MM.1S (cell line): ENCODE results near the gene TARBP1.

Experiments used
- DNase-seq: peaks from one replicate; pipeline ENCODE4 v3.0.0-alpha.2; 2015
- H2AFZ ChIP-seq: fragments of 300-600 bp; sonication (generic); 2 replicates; pipeline ENCODE4 v1.6.0; 2016; ENCODE audit warnings: antibody characterized with exemption, low read length
- H3F3A ChIP-seq: fragments of 300-600 bp; sonication (generic); 2 replicates; pipeline ENCODE4 v1.6.1; 2016; ENCODE audit warnings: mild to moderate bottlenecking, antibody characterized with exemption, low read length, moderate library complexity, mixed read lengths; ENCODE audit not compliant: insufficient read depth
- H3K27ac ChIP-seq: fragments of 300-600 bp; sonication (generic); 2 replicates; pipeline ENCODE4 v1.5.1; 2016; ENCODE audit warnings: mild to moderate bottlenecking, low read length
- H3K27me3 ChIP-seq: fragments of 300-600 bp; sonication (generic); replicated peaks from 2 replicates; pipeline ENCODE4 v1.6.0; 2016; ENCODE audit warnings: low read length; ENCODE audit not compliant: insufficient read depth
- H3K36me3 ChIP-seq: fragments of 300-600 bp; sonication (generic); replicated peaks from 2 replicates; pipeline ENCODE4 v1.6.1; 2016; ENCODE audit warnings: mild to moderate bottlenecking, low read length, mixed read lengths; ENCODE audit not compliant: insufficient read depth
- H3K4me1 ChIP-seq: fragments of 300-600 bp; sonication (generic); 2 replicates; pipeline ENCODE4 v1.6.1; 2016; ENCODE audit warnings: low read length, mixed read lengths
- H3K4me2 ChIP-seq: fragments of 300-600 bp; sonication (generic); 2 replicates; pipeline ENCODE4 v1.6.0; 2016; ENCODE audit warnings: low read depth, low read length
- H3K4me3 ChIP-seq: fragments of 300-600 bp; sonication (generic); 2 replicates; pipeline ENCODE4 v1.5.1; 2016; ENCODE audit warnings: low read length, mixed read lengths
- H3K79me2 ChIP-seq: fragments of 300-600 bp; sonication (generic); 2 replicates; pipeline ENCODE4 v1.6.1; 2016; ENCODE audit warnings: mixed run types, low read length, mixed read lengths
- H3K9ac ChIP-seq: fragments of 300-600 bp; sonication (generic); 2 replicates; pipeline ENCODE4 v1.6.1; 2016; ENCODE audit warnings: low read length, mixed read lengths
- H3K9me2 ChIP-seq: fragments of 300-600 bp; sonication (generic); replicated peaks from 2 replicates; pipeline ENCODE4 v1.6.1; 2016; ENCODE audit warnings: mild to moderate bottlenecking, low read length, mixed read lengths; ENCODE audit not compliant: insufficient read depth
- H3K9me3 ChIP-seq: fragments of 300-600 bp; sonication (generic); replicated peaks from 2 replicates; pipeline ENCODE4 v1.6.1; 2016; ENCODE audit warnings: mild to moderate bottlenecking, low read length, mixed read lengths; ENCODE audit not compliant: insufficient read depth
- H4K20me1 ChIP-seq: fragments of 300-600 bp; sonication (generic); 2 replicates; pipeline ENCODE4 v1.6.1; 2016; ENCODE audit warnings: mild to moderate bottlenecking, low read length, moderate library complexity, mixed read lengths; ENCODE audit not compliant: insufficient read depth
- CTCF ChIP-seq: fragments of 300-600 bp; sonication (generic); IDR thresholded peaks from 2 replicates; pipeline ENCODE4 v1.5.1; 2016; ENCODE audit warnings: antibody characterized with exemption, low read length, mixed read lengths
- EZH2 ChIP-seq: fragments of 300-600 bp; sonication (generic); optimal IDR thresholded peaks from 2 replicates; pipeline ENCODE3; 2017; ENCODE audit warnings: low read depth, mild to moderate bottlenecking, antibody characterized with exemption, low read length, mixed read lengths
- EZH2phosphoT487 ChIP-seq: fragments of 300-600 bp; sonication (generic); IDR thresholded peaks from 2 replicates; pipeline ENCODE4 v1.6.1; 2018; ENCODE audit warnings: antibody characterized with exemption, low read length

The TARBP1 gene

GRCh38 chr1:234486858-234487840, 8.2 kb upstream of the TARBP1 start:
- DNase-seq, result peak; percentile 51
- no peak overlapping the region for H3K27ac ChIP-seq
- H3K9ac ChIP-seq, result no peak overlapping the region
- no peak overlapping the region for H3K4me2 ChIP-seq
- H3K36me3 ChIP-seq, result no peaks in the 10 kb centered on the region
- H3K9me3 ChIP-seq, result no peaks in the 10 kb centered on the region
- H3K79me2 ChIP-seq, result no peaks in the 10 kb centered on the region
- H3K4me3 ChIP-seq, result no peak overlapping the region
- 0 out of 2 replicates have a peak, but pooled peaks cover 9% of the 10 kb centered on the region for H3K27me3 ChIP-seq
- no peak overlapping the region for H2AFZ ChIP-seq
- no peaks in the 10 kb centered on the region for H3F3A ChIP-seq
- H4K20me1 ChIP-seq, result no peaks in the 10 kb centered on the region
- H3K9me2 ChIP-seq, result no peaks in the 10 kb centered on the region
- H3K4me1 ChIP-seq, result peaks cover 24% of the 10 kb centered on the region
- TF ChIP-seq EZH2phosphoT487 (no peak), CTCF (peak; percentile 73), EZH2 (no peak)

GRCh38 chr1:234484991-234485739, 6.2 kb upstream of the TARBP1 start:
- Histone ChIP-seq H3F3A (no peaks in the 10 kb centered on the region), H2AFZ (no peak overlapping the region), H3K9ac (no peak overlapping the region), H3K4me1 (peaks cover 24% of the 10 kb centered on the region), H3K9me3 (no peaks in the 10 kb centered on the region), H3K36me3 (no peaks in the 10 kb centered on the region), H3K79me2 (no peaks in the 10 kb centered on the region), H3K4me2 (no peak overlapping the region), H3K4me3 (no peak overlapping the region), H3K9me2 (no peaks in the 10 kb centered on the region), H3K27ac (no peak overlapping the region), H3K27me3 (0 out of 2 replicates have a peak, but pooled peaks cover 13% of the 10 kb centered on the region), H4K20me1 (no peaks in the 10 kb centered on the region)
- no peak for DNase-seq
- TF ChIP-seq EZH2phosphoT487, result no peak
- TF ChIP-seq CTCF, result no peak
- no peak for TF ChIP-seq EZH2

- Histone ChIP-seq H3K4me1 (peaks cover 20% of the 10 kb centered on the region), H3K9ac (no peak overlapping the region), H4K20me1 (no peaks in the 10 kb centered on the region), H2AFZ (no peak overlapping the region), H3K4me3 (no peak overlapping the region), H3K9me3 (no peaks in the 10 kb centered on the region), H3K36me3 (no peaks in the 10 kb centered on the region), H3K9me2 (no peaks in the 10 kb centered on the region), H3K79me2 (no peaks in the 10 kb centered on the region), H3K4me2 (no peak overlapping the region), H3K27me3 (0 out of 2 replicates have a peak, but pooled peaks cover 13% of the 10 kb centered on the region), H3F3A (no peaks in the 10 kb centered on the region), H3K27ac (no peak overlapping the region)
- TF ChIP-seq EZH2phosphoT487 (no peak), CTCF (no peak)
- no peak for DNase-seq
Measured at GRCh38 chr1:234484218-234484617, 5.2 kb upstream of the TARBP1 start.
